T47D (cell line): Measurements from ENCODE around the gene TMEM167B.

Experiments
- DNase-seq, 2 experiments: peaks; one replicate each; pipeline versions ENCODE4 v3.0.0 to v3.0.0-alpha.2; 2011 to 2012; ENCODE audit warnings: low read depth in 1 of 2, low spot score in 1 of 2
- JUND ChIP-seq: IDR thresholded peaks from 2 replicates; pipeline ENCODE4 v1.6.1; 2012; ENCODE audit warnings: low read depth
- in situ Hi-C: cut with HindIII; loops from 2 replicates; pipeline ENCODE4 v1.10.0; 2016; ENCODE audit warnings: low sequenced_read_pairs, low pct_unique_long_range_greater_than_20kb

Gene TMEM167B

GRCh38 chr1:109091078-109091838 is 694 bp downstream of the TMEM167B start:
- peak in 1 of 2 experiments; percentile 48 for DNase-seq
- no peak for TF ChIP-seq JUND
- in situ Hi-C loops = no loop called here

GRCh38 chr1:109091839-109092193 is 1.3 kb downstream of the TMEM167B start:
- no peak for DNase-seq
- in situ Hi-C loops = no loop called here

GRCh38 chr1:109094377-109094803 is 3.8 kb downstream of the TMEM167B start:
- no peak for TF ChIP-seq JUND
- in situ Hi-C loops = no loop called here
- DNase-seq = no peak

More at GRCh38 chr1:109091839-109092193, 1.3 kb downstream of the TMEM167B start:
- TF ChIP-seq JUND = no peak

- in situ Hi-C loops = no loop called here
- no peak for TF ChIP-seq JUND
- DNase-seq = no peak
Observed at GRCh38 chr1:109094871-109095270, 4.3 kb downstream of the TMEM167B start.

GRCh38 chr1:109095631-109096030 is 5.1 kb downstream of the TMEM167B start:
- in situ Hi-C loops = no loop called here
- no peak for DNase-seq
- TF ChIP-seq JUND = no peak

GRCh38 chr1:109096120-109096519 is 5.6 kb downstream of the TMEM167B start:
- TF ChIP-seq JUND = no peak

GRCh38 chr1:109099938-109100773 is 9.6 kb downstream of the TMEM167B start:
- no peak for TF ChIP-seq JUND
- in situ Hi-C loops = no loop called here
- DNase-seq = peak; percentile 60 to 97

More at GRCh38 chr1:109096120-109096519, 5.6 kb downstream of the TMEM167B start:
- in situ Hi-C loops = no loop called here
- peak in 1 of 2 experiments; percentile 66 for DNase-seq

- TF ChIP-seq JUND = no peak
- no peak for DNase-seq
- in situ Hi-C loops = no loop called here
Observed at GRCh38 chr1:109104364-109105151, 14.0 kb downstream of the TMEM167B start.

GRCh38 chr1:109105881-109106280 is 15.3 kb downstream of the TMEM167B start:
- in situ Hi-C loops = no loop called here
- no peak for TF ChIP-seq JUND
- no peak for DNase-seq

- in situ Hi-C loops = no loop called here
- no peak for TF ChIP-seq JUND
Observed at GRCh38 chr1:109107785-109108184, 17.2 kb downstream of the TMEM167B start.

GRCh38 chr1:109109906-109110305 is 19.3 kb downstream of the TMEM167B start:
- no peak for DNase-seq
- in situ Hi-C loops = no loop called here
- no peak for TF ChIP-seq JUND

More at GRCh38 chr1:109107785-109108184, 17.2 kb downstream of the TMEM167B start:
- no peak for DNase-seq

GRCh38 chr1:109111386-109112055 is 21.0 kb downstream of the TMEM167B start:
- no peak for TF ChIP-seq JUND
- in situ Hi-C loops = no loop called here
- no peak for DNase-seq
